Measurements from ENCODE around the gene EVA1A.

- TF ChIP-seq POLR2A (IDR thresholded peaks at IDR 0.05; ENCODE audit: low read length) (no peak), GATA1 (IDR thresholded peaks at IDR 0.05; ENCODE audit: low read depth, low read length) (no peak)
Observed at GRCh38 chr2:75562513-75562864, 1.8 kb upstream of the EVA1A start.
